ENCODE data around the gene MAF.

DNA sequence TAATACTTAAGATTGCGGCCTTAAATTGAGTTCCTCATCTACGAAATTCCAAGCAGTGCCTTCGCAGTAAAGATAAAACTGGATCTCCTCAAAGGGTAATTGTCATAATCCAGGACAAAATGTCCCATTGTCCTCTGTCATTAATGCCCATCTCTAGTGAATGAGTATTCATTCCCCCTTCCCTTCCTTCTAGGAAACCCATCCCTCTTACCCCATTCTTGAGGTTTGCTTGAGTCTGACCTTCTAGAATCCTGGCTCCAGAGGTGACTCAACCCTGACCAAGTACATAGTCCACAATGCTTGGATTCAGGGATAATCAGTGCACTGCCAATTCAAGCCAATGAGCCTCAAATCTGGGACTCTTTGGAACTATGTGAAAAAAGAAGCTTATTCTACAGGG is 47.0 kb upstream of the MAF start:
- no peak for TF ChIP-seq CBFB (CRISPR knock-in tag; IDR thresholded peaks at IDR 0.05; ENCODE audit: low read depth)
- TF ChIP-seq, protein P1, sequence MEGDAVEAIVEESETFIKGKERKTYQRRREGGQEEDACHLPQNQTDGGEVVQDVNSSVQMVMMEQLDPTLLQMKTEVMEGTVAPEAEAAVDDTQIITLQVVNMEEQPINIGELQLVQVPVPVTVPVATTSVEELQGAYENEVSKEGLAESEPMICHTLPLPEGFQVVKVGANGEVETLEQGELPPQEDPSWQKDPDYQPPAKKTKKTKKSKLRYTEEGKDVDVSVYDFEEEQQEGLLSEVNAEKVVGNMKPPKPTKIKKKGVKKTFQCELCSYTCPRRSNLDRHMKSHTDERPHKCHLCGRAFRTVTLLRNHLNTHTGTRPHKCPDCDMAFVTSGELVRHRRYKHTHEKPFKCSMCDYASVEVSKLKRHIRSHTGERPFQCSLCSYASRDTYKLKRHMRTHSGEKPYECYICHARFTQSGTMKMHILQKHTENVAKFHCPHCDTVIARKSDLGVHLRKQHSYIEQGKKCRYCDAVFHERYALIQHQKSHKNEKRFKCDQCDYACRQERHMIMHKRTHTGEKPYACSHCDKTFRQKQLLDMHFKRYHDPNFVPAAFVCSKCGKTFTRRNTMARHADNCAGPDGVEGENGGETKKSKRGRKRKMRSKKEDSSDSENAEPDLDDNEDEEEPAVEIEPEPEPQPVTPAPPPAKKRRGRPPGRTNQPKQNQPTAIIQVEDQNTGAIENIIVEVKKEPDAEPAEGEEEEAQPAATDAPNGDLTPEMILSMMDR (IDR thresholded peaks at IDR 0.05), result no peak
- no peak for TF ChIP-seq CREB1 (CRISPR knock-in tag; IDR thresholded peaks at IDR 0.05)
- TF ChIP-seq TEAD1 (CRISPR knock-in tag; IDR thresholded peaks at IDR 0.05), result no peak
- TF ChIP-seq, protein P2, sequence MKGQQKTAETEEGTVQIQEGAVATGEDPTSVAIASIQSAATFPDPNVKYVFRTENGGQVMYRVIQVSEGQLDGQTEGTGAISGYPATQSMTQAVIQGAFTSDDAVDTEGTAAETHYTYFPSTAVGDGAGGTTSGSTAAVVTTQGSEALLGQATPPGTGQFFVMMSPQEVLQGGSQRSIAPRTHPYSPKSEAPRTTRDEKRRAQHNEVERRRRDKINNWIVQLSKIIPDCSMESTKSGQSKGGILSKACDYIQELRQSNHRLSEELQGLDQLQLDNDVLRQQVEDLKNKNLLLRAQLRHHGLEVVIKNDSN (CRISPR knock-in tag; IDR thresholded peaks at IDR 0.05), result no peak
- no peak for TF ChIP-seq ATF3 (CRISPR knock-in tag; conservative IDR thresholded peaks at IDR 0.05)
- TF ChIP-seq PREB (CRISPR knock-in tag; IDR thresholded peaks at IDR 0.05; ENCODE audit: borderline replicate concordance), result no peak
- no peak for TF ChIP-seq JUN (CRISPR knock-in tag; IDR thresholded peaks at IDR 0.05)
- TF ChIP-seq SP1 (CRISPR knock-in tag; conservative IDR thresholded peaks at IDR 0.05), result no peak
- TF ChIP-seq ZNF121 (CRISPR knock-in tag; IDR thresholded peaks at IDR 0.05), result no peak
- no peak for TF ChIP-seq NR1H2 (CRISPR knock-in tag; IDR thresholded peaks at IDR 0.05)
- no peak for TF ChIP-seq ATF6 (CRISPR knock-in tag; IDR thresholded peaks at IDR 0.05)
- no peak for TF ChIP-seq KAT7 (CRISPR knock-in tag; IDR thresholded peaks at IDR 0.05; ENCODE audit: borderline replicate concordance)
- no peak for TF ChIP-seq ZNF138 (CRISPR knock-in tag; conservative IDR thresholded peaks at IDR 0.05)
